NB4 (cell line): ENCODE measurements around the gene JAK1.

ENCODE experiments used
- CTCF ChIP-seq: IDR thresholded peaks from one replicate; pipeline ENCODE4 v1.5.1; 2012; ENCODE audit warnings: low read depth, low read length
- MAX ChIP-seq: IDR thresholded peaks from 2 replicates; pipeline ENCODE4 v1.6.1; 2011; ENCODE audit warnings: low read depth, low read length
- POLR2A ChIP-seq: IDR thresholded peaks from 2 replicates; pipeline ENCODE4 v1.6.1; 2011; ENCODE audit warnings: mild to moderate bottlenecking; ENCODE audit not compliant: insufficient read length; ENCODE audit errors: extremely low read depth

- TF ChIP-seq CTCF (no peak), MAX (no peak), POLR2A (no peak)
Measured at GRCh38 chr1:64881281-64881680, 85.1 kb downstream of the JAK1 start.
